Epithelial cell of prostate (primary cell): ENCODE data around the gene ABL1.
A peak's percentile ranks its signal among the peaks of the same experiment; 100 is the strongest.

ENCODE experiments used
- DNase-seq: peaks from one replicate; pipeline ENCODE4 v3.0.0-alpha.2; 2011; ENCODE audit warnings: low read depth, low spot score
- H3K27ac ChIP-seq: fragments of 450-650 bp; 2 replicates; pipeline ENCODE4 v1.5.1; 2017; ENCODE audit warnings: mild to moderate bottlenecking

ABL1 gene

DNA sequence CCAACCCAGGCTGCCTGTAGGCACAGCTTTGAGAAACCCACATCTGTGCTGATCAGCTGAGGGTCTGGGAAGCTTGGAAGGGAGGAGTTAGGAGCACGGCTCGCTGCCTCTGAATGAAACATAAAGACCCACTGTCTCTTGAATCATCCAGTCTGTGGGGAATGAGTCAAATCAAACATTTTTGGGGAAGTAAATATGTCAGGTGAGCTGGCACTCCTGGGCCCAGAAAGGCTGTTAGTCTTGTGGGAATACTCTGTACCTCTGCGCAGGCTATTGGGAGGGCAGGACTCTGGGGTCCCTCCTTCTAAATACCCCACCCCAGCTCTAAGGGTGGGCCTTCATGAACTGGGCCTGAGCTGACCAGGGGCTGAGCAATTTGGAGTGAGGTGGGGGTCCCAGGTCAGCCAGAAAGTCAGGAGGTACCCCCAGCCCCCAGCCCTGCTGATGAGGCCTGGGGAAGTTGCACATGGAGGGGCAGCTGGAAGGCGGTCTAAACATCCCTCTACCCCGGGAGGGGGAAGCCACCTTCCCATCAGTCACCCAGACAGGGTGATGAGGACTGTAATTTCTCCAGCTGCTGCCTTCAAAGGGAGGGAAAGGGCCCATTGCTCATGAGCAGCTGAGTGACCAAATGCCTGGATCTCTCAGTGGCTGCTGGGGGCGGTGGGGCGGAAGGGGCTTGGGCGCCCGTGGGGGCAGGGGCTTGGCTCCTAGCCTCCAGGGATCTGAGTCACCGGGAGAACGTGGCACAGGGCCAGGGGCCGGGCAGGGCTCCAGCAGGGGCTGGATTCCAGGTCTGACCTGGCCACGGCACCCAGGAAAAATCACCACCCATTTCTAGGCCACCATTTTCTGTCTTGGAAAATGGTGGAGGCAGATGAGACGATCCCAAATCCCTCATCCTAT, 93.2 kb downstream of the ABL1 start:
- peak overlapping the region; percentile 86 for H3K27ac ChIP-seq
- peak; percentile 61 for DNase-seq

DNA sequence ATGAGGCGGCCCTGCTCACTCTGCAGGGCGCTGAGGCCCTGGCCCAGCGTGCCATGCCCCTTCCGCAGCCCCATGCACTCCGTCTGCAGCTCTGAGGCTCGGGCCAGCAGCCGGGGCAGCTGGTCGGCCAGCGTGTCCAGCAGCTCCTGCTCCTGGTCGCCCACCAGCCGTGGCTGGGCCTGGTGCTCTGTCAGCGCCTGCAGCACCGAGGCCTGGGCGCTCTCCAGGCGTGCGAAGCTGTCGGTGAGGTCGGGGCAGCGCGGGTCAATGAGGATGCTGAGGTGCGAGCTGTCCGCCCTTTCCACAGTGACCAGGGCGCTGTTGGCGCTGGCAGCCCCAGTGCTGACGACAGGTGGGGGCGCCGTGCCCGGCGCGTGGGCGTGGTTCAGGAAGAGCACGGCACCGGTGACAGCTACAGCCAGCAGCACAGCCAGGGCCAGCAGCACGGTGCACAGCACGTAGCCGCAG, 94.6 kb downstream of the ABL1 start:
- DNase-seq, result no peak
- no peak overlapping the region for H3K27ac ChIP-seq

DNA sequence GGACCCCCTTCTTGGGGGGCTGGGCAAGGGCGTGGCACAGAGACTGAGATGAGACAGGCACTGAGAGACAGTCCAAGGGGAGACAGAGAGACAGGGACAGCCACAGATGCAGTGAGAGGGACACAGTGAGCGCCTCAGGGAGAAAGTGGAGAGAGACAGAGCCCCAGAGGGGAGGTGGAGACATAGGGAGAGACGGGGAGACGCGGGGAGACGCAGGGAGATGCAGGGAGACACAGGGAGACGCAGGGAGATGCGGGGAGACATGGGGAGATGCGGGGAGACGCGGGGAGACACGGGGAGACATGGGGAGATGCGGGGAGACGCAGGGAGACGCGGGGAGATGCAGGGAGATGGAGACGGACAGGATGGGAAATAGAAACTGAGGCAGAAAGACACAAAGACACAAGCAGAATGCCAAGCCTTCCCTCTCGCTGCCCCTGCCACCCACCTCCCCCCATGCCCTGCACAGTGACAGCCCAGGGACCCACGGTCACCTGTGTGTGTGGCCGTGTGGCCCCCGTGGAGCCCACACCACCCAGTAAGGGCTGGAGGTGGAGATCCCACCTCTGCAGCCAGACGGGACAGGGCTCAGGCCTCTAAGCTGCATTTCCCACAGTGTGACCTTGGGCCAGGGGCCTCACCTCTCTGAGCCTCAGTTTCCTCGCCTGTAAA, 95.2 kb downstream of the ABL1 start:
- no peak for DNase-seq

DNA sequence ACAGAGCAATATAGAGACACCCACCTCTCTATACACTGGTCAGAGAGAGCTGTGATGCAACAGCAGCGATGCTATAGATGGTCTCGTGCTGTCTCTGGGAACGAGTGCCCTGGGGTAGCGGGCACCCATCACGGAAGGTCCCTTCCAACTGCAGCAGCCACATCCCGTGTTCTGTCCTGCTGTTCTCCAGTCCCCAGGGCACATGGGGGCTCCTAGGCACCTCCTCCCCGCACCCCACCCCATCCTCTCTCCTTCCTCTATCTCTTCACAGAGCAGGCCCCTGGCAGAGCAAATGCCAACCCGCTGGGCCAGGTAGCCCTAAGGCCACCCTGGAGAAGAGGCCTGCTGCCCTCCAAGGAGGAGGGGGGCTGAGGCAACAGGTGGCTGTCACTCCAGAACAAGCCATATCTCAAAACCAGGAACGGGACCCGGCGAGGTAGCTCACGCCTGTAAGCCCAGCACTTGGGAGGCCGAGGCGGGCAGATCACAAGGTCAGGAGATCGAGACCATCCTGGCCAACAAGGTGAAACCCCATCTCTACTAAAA, 95.8 kb downstream of the ABL1 start:
- DNase-seq, result no peak
- no peak overlapping the region for H3K27ac ChIP-seq

More for the DNA sequence above, 95.2 kb downstream of the ABL1 start:
- H3K27ac ChIP-seq, result no peak overlapping the region

DNA sequence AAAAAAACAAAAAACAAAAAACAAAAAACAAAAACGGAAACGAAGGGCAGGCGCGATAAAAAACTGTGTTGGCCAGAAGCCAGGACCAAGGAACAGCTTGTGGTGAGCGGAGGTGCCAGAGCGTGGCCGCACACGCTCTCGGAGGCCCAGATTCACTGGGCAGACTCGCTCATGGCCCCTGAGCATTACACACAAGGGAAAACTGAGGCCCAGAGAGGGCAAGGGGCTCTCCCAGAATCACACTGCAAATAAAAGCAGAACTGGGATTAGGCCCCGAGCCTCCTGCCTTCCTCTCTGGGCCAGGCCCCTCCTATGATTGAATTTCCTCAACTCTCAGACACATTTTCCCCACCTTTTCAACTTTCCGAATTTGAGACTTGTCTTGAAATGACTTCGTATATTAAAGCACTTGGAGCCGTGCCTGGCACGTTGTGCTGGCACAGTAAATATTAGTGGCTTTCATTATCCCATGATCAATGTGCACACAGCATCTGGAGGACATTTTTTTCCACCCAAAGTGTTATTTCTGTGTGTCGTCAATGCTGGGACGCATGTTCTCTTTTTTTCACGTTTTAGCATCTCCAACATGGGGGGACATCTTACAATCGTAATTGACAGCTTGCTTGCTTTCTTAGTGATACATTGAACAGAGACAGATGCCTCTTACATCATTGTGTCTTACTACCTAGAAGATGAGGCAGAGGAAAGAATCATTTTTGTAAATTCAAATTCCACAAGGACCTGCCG, 96.6 kb downstream of the ABL1 start:
- H3K27ac ChIP-seq, result no peak overlapping the region
- DNase-seq, result no peak

DNA sequence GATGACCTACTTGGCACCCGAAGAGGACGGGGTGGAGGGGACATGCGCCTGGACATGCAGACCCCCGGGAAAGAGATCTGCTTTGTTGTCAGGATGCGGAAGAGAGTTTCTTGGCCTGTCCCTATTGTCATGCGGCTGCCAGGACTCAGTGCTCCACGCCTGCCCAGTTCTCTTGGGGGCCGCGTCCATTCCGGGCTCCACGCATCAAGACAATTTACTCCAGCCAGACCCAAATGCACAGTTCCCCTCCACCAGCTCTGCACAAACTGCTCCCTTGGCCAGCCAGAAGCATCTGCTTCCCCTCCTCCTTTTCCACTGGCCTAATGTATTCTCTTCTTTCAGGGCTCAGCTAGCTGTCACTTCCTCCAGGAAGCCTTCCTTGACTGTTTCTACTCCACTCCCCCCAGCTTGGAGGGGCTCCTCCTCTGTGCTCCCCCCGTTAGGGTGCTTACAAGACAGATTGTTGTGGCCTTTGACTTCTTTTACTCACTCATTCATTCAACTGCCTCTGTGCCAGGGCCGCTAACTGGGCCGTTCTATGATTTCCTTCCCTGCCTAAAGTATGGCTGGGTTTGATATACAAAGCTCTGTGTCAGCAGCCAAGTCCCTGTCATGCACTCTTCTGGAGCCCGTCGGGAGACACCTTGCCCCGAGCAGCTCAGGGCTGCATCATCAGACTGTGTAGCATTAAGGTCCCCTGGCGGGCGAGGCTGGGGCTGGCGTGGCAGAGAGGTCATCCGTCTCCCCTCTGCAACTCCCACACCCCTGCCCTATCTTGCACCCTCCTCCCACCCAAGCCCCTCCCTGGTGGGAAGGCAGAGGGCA, 97.4 kb downstream of the ABL1 start:
- no peak overlapping the region for H3K27ac ChIP-seq
- no peak for DNase-seq

DNA sequence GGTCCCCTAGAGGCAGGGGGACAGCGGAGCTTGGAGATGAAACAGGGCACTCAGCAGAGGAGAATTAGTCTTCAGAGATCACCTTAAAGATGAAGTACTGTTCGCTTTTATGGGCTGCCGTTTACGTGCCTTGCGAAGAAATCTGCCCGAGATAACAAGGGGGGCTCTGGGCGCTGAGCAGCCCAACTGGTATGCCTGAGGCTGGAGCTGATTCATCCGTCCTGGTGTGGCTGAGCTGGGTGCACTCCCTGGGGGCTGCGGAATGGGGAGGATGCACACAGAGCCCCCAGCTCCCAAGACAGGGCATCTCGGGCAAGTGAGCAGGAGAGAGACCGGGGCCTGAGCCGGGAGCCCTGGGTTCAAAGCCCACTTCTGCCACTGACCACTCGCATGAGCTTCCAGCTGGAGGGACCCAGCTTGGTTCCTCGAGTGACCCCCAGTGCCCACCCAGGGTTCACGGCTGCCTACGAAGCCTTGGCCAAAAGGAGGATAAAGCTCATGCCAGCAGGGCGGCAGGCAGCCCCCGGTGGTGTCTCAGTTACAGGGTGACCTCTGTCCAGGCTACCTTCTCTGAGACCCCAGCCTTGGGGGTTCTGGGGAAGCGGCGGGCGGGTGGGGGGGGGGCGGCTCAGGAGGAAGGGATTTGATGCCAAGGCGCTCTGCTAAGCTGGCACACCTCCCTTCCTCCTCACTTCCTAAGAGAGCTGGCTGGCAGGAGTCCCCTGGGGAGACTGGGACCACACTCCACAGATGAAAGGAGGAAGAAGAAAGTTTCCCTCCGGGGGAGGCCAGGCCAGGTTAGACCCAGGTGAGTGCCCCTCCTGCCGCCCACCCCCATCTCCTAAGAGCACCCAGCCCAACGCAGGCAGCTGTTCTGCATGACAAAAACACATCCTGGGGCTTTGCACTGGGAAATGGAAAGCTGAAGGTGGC, 98.3 kb downstream of the ABL1 start:
- DNase-seq, result no peak
- no peak overlapping the region for H3K27ac ChIP-seq

DNA sequence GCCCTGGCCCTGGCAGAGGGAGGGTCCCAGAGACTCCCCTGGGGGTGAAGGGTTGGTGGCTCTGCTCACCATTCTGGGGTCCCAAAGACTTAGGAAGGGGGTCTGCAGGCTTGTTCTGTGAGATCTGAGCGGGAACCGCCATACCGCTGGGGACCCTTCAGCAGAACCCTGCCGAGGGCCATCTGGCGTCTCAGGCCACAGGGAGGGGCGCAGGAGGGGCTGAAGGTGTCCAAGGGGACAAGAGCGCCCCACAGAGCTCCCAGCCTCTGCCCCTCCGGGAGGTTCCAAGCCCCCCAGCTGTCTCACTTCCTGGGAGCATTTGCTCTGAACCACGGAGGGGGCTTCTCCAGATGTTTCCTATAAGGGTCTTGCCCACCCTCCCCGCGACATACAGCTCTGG, 99.2 kb downstream of the ABL1 start:
- no peak for DNase-seq

DNA sequence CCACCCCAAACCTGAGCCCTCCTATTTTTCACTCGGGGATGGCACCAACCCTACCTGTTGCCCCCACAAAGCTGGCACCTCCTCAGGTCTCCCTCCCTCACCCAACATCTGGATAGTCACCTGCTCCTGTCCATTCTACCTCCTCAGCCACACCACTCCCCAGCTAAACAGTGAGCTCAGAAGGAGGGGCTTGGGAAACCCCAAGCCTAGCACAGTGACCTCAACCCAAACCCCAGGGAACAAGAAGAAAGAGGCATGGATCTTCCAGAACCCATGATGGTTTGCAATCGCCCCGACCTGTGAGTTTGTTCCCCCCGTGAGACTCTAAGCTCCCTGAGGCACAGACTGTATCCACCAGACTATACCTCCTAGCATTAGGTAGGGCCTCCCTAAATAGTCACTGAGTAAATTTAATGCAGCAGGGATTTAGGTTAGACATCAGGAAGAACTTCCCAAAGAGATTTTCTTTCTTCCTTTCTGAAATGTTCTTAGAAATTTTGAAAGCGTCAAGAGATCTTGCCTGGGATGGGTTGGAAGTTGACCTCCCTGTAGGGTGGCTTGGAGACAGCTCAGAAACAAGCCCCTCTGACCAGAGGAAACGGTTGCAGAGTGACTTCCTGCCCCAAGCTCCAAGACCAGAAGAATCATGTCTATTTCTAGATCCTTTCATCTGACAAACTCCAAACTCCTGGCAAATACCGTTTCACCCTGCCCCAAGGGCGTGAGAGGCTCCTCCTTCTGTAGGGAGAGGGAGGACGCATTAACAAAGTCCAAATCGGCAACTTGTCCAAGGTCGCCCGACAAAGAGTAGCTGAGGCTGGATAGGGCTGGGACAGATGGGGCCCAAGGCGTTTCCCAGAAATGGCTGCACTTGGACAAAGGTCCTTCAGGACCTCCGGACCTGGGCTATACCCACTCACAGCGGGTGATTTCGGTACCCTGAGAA, 99.9 kb downstream of the ABL1 start:
- DNase-seq, result no peak
- no peak overlapping the region for H3K27ac ChIP-seq

More for the DNA sequence above, 99.2 kb downstream of the ABL1 start:
- H3K27ac ChIP-seq, result no peak overlapping the region

DNA sequence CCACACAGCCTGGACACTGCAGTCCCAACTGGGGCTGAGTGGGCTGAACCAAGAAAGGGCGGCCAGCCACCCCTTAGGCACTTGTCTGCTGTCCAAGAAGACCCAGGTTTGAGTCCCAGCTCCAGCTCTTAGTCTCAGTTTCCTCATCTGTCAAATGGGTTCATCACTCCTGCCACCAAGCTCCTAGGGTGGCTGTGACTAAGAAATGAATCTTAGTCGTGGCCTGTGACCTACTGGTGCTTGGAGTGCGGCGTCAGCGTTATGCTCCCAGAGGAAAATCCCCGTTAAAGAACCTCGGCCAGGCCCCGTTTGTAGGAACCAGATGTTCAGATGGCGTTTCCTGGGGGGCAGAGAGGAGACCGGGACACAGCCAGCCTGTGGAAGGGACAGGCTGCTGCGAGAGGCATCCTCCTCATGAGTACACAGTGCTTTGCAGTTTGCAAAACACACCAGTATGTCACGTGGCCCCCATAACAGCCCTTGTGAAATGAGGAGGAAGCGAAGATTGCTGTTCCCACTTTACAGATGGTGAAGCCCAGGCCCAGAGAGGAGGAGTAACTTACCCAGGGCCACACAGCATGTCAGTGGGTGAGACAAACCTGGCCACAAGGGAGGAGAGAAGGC, 100.7 kb downstream of the ABL1 start:
- H3K27ac ChIP-seq, result peak overlapping the region; percentile 27
- no peak for DNase-seq

DNA sequence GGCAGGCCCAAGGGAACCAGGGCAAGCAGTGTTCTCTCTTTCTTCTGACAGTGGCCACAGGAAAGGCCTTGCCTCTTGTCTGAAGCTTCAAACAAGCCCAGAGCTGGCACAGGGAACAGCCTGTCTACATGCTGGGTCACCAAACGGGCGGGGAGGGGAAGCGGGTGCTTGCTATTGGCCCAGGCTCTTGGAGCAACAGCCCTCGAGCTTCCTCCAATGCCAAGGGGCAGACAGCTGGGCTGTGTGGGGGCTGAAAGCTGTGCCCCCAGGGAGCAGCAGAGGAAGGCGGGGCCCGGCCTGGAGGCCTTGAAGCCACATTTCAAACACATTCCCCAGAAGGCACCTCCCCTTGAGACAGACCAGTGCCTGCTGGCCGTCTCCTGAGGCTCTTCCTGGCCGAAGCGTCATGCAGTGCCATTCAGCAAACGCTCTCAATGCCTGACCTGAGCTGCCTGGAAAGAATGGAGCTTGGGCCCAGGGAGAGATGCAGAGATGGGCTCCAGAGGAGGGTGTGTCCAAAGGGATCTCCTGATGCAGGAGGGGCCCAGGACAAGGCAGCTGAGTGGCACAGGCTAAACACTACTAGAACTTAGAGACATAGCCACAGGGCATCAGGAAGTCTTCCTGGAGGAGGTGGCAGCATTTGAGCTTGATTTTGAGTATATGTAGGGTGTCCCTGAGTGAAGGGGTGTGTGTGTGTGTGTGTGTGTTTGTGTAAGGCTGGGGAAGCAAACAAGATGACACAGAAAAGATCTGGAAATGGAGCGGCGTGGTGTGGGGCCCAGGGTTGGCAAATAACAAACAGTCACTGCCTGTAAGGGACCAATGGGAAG, 101.4 kb downstream of the ABL1 start:
- no peak for DNase-seq

More for the DNA sequence above, 101.4 kb downstream of the ABL1 start:
- peak overlapping the region; percentile 27 for H3K27ac ChIP-seq
